Measurements from ENCODE around the gene ST6GALNAC4. TPM values are rescaled to one million over a fixed set of nuclear protein-coding genes. Genes with fewer than 3 reads are reported as not detected.

ST6GALNAC4 gene
- total and polyA plus RNA-seq, 2 donors (not counting 1 experiment from before 2014, with no cell fraction given) = 80.5 to 199 TPM

GRCh38 chr9:127862075-127863011, 54.5 kb downstream of the ST6GALNAC4 start:
- Histone ChIP-seq H3K4me3 (ENCODE audit: control extremely low read depth in 1 of 5, extremely low read depth in 1 of 5, insufficient read depth in 1 of 5, low read depth in 2 of 5, low read length in 4 of 5) (no peak overlapping the region), H3K27ac (ENCODE audit: low read length in 2 of 2) (peak overlapping the region; percentile 90 to 92), H3K79me2 (ENCODE audit: control insufficient read depth, insufficient read depth, low read length) (no peaks in the 10 kb centered on the region), H4K20me1 (ENCODE audit: control insufficient read depth, insufficient read depth, low read length, poor library complexity, severe bottlenecking) (no peaks in the 10 kb centered on the region), H3K27me3 (replicated peaks in 1 of 4; ENCODE audit: control extremely low read depth in 1 of 4, control insufficient read depth in 3 of 4, insufficient read depth in 4 of 4, low read length in 3 of 4) (no peaks in the 10 kb centered on the region), H3K36me3 (replicated peaks in 1 of 2; ENCODE audit: control extremely low read depth in 1 of 2, control insufficient read depth in 1 of 2, extremely low read depth in 1 of 2, insufficient read depth in 2 of 2, low read length in 1 of 2) (no peaks in the 10 kb centered on the region), H2AFZ (ENCODE audit: insufficient read depth, low read depth, low read length, poor library complexity, severe bottlenecking) (peak overlapping the region; percentile 69), H3K9me3 (ENCODE audit: control extremely low read depth in 1 of 3, control insufficient read depth in 2 of 3, insufficient read depth in 1 of 3, low read length in 2 of 3) (no peaks in the 10 kb centered on the region), H3K9ac (ENCODE audit: low read length) (peak overlapping the region; percentile 15), H3K4me1 (ENCODE audit: control insufficient read depth in 2 of 2, insufficient read depth in 2 of 2, low read length in 2 of 2) (peaks cover 59 to 78% of the 10 kb centered on the region in 2 donors), H3K4me2 (replicated peaks; ENCODE audit: low read depth, low read length, poor library complexity, severe bottlenecking) (peak overlapping the region; percentile 56)
- DNase-seq (peak; percentile 87), ATAC-seq (ENCODE audit: low read depth) (peak; percentile 77)
- H3K27me3 Mint-ChIP-seq = no peaks in the 10 kb centered on the region
- H3K4me1 Mint-ChIP-seq = peaks cover 64% of the 10 kb centered on the region
- 15% methylated on average over 15 of the region's 29 CpGs for WGBS (ENCODE audit: insufficient coverage)
- no peaks in the 10 kb centered on the region for H3K9me3 Mint-ChIP-seq (ENCODE audit: insufficient read depth)
- CTCF ChIA-PET = interaction anchor here (1.1 to 13.7 kb wide), 7 partner anchors 7 to 128 kb away, joined by 3 to 237 read pairs (median 3); partner anchors contain the start of genes CDK9, ST6GALNAC4 and TOR2A
- POLR2A ChIA-PET = interaction anchor here (1.0 to 1.7 kb wide), 6 partner anchors 8 to 128 kb away, joined by 3 to 8 read pairs (median 6); partner anchors contain the start of genes CDK9, ENG, ST6GALNAC4 and TOR2A
- H3K4me3 Mint-ChIP-seq = peak overlapping the region; percentile 78
- TF ChIP-seq, protein P1, sequence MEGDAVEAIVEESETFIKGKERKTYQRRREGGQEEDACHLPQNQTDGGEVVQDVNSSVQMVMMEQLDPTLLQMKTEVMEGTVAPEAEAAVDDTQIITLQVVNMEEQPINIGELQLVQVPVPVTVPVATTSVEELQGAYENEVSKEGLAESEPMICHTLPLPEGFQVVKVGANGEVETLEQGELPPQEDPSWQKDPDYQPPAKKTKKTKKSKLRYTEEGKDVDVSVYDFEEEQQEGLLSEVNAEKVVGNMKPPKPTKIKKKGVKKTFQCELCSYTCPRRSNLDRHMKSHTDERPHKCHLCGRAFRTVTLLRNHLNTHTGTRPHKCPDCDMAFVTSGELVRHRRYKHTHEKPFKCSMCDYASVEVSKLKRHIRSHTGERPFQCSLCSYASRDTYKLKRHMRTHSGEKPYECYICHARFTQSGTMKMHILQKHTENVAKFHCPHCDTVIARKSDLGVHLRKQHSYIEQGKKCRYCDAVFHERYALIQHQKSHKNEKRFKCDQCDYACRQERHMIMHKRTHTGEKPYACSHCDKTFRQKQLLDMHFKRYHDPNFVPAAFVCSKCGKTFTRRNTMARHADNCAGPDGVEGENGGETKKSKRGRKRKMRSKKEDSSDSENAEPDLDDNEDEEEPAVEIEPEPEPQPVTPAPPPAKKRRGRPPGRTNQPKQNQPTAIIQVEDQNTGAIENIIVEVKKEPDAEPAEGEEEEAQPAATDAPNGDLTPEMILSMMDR (IDR thresholded peaks at IDR 0.05) = no peak
- TF ChIP-seq EZH2 (IDR thresholded peaks at IDR 0.05; ENCODE audit: borderline replicate concordance, insufficient read depth, low read depth, low read length, poor library complexity, severe bottlenecking) = no peak
- intact Hi-C loops (cut with micrococcal nuclease) = loop anchor here (1.0 to 2.0 kb wide), 2 partner anchors 42 to 55 kb away; partner anchors contain the start of gene ST6GALNAC4
- H3K27ac Mint-ChIP-seq = peak overlapping the region; percentile 99

All from B cell (primary cell).